ENCODE measurements around the gene IFNA5.

GRCh38 chr9:21340735-21341134, 35.6 kb upstream of the IFNA5 start:
- TF ChIP-seq CTCF (IDR thresholded peaks at IDR 0.05; ENCODE audit: insufficient read depth, low read length, poor library complexity, severe bottlenecking) (no peak), EZH2phosphoT487 (conservative IDR thresholded peaks at IDR 0.05; ENCODE audit: low read length) (no peak)

Measured in SU-DHL-6 (cell line).